NCI-H524 (cell line): ENCODE data around the gene CST2.
"Not testable (repeated sequence)": the region's sequence is repeated elsewhere in the genome, so short reads cannot be mapped to it uniquely, and the experiment has no call there.

Source experiments
- DNase-seq, 2 experiments: peaks; one replicate each; lab custom pipeline; 2025; lab: John Stamatoyannopoulos, UW

Gene CST2, protein sequence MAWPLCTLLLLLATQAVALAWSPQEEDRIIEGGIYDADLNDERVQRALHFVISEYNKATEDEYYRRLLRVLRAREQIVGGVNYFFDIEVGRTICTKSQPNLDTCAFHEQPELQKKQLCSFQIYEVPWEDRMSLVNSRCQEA

DNA sequence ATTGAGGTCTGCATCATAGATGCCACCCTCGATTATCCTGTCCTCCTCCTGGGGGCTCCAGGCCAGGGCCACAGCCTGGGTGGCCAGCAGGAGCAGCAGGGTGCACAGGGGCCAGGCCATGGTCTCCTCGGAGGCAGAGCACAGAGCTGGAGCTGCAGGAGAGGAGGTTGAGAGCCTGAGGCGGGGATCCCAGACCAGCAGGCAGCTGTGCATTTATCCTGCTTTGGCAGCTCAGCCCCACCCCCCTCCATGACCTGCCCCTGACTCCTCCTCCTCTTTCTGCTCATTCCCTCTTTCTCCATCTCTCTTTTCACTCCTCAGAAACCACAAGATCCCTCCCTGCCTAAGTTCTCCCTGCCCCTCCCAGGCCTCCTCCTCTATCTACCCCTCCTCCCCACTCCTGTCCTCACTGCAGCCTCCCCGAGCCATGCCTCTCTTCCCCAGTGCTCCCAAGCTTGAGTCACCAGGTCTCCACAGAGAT is at the start of gene CST2:
CST2 (minus strand) TSS at position 189 of the 481 bp plus-strand sequence; CDS start at position 120, 69 bp downstream.
- no peak for DNase-seq

DNA sequence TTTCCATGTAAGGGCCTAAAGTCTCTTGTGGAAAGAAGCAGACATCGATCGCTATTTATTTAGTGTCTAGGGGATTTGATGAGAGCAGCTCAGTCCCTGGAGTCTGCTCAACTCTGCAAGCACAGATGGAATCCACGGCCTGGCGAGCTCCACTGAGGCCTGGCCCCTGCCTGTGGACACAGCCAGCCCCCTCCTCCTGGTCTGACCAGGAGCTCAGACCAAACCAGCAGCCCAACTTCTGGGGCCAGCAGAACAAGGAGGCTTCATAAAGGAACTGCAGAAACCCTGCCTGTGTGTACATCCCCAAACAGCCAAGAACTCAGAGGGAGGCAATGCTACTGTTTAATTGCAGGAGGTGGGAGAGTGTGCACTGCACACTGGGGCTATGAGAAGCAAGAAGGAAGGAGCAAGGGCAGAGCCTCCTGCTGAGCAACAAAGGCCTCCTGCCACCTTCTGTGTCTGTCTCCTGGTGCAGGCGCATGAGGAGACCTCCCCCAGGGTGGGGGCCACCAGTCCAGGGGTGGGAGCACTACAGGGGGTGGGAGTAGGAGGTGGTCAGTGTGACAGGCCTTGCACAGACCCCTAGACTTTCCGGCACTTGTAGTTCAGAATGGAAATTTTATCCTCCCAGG is 49.2 kb upstream of the CST2 start:
- no peak for DNase-seq

DNA sequence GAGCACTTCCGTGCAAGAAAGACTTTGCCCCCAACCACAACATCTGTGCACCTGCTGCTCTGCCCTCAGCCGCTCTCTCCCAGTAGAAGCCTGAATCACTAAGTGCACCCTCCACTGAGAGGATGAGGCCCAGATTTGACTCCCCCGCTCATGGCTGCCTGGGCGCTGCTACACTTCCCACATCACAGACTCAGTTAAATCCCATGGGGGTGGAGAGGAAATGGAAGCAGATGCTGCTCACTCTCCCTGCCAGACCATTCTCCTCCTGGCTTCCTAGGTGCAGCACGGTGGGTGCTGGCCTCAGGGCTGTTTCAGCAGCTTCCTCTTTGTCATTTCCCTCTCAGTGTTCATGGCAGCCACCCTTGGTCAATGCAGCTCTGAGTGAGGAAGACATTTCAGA is 48.2 kb upstream of the CST2 start:
- peak; percentile 52 to 88 for DNase-seq

DNA sequence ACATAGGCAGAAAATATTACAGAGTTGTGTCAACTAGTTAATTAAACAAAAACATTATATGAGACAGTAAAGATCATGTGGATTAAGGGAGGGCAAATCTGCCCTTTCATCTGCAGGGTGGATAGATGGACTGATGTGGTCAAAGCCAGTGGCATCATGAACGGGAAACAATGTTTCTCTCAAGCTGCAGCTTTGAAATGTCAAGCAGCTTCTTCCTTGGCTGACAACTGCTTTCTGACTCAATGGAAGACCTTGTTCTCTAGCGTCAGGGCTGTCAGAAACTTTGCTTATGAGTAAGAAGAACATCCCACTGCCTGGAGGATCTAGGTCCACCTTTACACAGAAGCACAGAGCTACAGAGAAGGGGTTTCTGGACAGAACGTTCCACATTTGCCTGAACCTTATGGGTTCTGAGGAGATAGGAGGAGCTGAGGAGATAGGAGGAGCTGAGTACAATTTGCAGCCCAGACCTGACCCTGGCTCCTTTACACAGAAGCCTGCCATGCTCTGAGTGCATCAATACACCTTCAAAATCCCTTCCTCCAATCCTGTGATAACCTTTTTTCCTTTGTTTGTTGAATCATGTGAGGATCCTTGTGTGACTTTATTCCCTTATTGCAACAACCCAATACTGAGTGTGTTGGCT is 47.0 kb upstream of the CST2 start:
- DNase-seq: no peak

DNA sequence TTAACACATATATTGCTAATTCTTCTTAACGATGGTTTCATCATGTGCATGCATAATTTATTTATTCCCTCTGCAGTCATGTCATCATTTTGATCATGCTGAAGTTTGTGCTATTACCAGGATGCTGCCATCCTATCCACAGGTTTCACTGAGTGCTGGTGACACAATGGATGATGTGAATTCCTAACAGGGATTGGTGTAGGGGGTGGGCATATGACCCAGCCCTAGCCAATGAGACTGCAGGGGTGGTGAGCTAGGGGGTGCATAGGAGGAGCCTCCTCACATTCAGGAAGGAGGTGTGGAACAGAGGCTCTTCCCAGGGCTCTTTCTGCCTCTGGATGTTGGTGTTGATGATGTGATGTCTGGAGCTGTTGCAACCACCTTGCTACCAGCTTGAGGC is 45.5 kb upstream of the CST2 start:
- DNase-seq: no peak

DNA sequence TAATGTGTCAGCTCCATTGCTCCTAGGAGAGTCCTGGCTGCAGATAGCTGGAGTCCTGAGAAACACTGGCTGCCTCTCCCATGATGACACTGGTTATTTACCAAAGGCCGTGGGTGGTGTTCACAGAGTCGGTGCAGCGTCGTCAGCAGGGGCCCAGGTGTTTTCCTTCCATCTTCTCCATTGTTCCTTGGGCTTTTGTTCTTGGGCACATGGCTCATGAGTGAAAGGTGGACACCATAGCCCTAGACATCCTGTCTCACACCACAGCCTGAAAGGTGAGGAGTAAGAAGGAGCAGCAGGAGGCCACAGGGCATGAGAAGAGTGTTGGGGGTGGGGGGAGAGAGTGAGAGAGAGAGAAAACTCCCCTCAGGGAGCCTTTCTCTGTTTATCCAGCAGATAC is 43.9 kb upstream of the CST2 start:
- no peak for DNase-seq

DNA sequence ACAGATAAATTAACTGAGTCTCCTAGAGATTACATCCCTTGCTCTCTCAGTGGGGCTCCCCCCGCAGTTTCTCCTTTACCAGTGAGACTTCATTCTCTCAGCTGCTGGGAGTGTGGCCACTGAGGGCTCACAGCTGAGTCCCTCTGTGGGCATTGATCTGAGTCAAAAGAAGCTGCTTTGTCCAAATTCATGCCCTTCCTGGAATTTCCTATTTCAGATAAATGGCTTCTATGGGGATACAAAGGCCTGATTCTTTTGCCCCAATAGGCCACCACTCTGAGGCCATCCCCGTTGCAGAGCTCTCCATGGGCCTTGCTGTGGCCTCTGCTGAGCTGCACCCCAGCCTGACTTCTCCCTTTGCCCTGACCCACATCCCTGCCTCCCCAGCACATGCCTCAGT is 43.0 kb upstream of the CST2 start:
- no peak for DNase-seq

DNA sequence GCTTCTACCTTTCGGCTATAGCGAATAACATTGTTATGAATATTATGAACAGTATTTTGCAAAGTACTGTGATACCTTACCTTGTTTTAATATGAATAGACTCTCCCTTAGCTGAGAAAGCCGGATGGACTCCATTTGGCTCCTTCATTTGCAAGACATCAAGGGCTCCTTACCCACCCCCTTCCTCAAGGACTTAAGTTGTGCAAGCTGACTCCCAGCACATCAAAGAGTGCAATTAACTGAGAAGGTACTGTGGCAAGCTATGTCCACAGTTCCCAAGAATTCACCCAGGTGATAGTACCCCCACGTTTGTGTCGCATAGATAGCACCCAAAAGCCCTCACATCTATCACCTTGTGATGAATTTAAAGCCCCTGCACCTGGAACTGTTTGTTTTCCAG is 41.8 kb upstream of the CST2 start:
- no peak for DNase-seq

DNA sequence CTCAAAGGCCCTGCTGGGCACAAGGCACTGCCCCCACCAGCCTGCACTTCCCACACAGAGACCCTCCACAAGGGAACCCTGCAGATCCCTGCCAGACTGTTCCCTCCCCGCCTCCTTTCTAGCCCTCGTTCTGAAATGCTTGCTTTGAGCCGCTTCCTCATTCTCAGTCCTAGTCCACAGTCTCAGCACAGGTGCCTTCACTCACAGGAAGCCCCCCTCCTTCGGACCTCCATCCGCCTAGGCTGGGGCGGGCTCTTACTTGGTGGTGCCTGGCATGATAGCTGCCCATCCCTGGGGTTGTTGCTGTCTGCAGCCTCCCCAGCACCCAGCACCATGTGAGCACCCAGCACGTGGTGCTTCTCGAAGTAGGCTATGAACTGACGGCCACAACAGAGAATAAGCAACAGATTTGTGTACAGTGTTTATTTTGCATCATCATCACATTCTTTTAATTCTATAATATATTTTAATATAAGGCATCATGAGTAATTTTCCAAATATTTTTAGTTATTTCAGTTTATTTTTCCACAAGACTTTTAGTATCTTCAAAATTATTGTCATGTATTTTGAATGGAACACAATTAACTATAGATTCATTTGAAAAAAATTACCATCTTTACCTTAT is 40.7 kb upstream of the CST2 start:
- no peak for DNase-seq

DNA sequence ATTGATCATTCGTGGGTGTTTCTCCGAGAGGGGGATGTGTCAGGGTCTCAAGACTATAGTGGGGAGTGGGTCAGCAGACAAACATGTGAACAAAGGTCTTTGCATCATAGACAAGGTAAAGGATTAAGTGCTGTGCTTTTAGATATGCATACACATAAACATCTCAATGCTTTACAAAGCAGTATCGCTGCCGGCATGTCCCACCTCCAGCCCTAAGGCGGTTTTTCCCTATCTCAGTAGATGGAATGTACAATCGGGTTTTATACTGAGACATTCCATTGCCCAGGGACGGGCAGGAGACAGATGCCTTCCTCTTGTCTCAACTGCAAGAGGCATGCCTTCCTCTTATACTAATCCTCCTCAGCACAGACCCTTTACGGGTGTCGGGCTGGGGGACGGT is 34.2 kb upstream of the CST2 start:
- not testable (repeated sequence) for DNase-seq

DNA sequence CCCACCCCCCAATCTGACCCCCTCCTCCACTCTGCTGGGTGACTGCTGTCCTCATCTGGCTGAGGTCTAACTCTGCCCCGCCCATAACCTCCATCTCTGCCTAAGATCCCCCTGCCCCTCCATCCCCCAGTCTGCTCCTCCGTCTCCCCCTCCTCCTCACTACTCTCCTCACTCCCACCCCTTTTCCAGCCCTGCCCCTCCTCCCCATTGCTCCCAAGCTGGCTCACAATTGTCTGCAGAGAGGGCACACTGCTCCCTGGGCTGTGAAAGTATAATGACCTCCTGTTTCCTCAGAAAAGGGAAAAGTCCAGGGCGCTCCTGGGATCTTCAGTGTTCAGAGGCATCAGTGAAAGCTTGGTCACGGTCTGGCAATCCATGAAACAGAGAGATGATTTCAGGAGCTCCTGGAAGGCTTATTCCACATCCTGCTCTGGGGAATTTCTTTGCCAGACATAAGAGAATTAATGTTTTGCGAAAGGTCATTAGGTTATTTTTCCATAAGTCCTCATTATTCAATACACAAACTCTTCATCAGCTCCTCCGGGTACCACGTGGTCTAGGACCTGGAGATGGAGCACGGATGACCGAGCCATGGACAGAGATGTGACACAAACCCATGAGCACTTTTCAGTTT is 31.6 kb upstream of the CST2 start:
- DNase-seq: peak in 1 of 2 experiments; percentile 8

DNA sequence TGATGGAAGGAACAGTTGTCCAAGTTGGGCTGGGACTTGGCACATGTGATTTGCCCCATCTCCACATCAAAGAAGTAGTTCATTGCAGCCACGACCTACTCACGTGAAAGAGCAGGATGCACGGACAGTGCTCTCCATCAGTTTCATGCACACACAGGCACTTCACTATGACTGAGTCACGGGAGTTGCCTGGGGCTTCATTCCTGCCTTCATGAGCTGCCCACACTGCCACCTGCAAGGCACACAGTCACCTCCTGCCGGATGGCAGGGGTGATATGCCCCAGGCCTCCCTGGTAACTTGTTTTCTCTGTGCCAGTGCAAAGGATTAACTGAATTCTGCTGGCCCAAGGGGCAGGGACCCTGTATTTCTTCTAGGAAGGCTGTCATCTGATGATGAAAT is 30.2 kb upstream of the CST2 start:
- no peak for DNase-seq

DNA sequence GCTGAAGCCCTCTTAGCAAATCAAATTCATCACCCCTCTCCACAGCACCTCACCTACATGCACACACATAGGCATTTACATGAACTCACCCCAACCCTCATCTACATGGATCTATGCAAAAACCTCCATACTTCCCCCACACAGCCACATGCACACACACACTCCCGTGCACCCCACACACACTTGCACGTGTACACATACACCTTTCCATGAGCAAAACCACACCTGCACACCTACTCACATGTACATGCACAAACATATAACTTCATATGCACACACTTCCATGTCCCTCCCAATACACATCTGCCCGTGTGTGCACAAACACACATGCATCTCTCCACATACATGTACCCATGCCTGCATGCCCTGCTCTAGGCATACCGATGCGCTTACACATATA is 29.7 kb upstream of the CST2 start:
- DNase-seq: no peak

DNA sequence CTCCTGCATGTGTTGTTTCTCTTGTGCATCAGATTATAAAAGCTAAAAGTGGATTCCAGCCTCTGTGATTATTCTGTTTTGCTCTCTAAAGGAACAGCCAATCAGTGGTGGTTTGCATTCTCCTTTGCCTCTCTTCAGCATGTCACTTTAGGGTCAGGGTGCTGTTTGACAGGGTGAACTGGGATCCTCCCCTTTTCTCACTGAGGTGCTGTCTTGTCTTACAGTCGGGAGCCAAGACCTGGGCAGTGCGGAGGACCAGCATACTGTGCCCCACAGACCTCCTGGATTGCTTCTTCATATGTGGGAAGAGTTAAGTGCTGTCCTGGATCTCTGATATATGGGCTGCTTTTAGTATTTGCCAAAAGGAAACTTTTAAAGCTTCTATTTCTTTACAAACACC is 15.2 kb upstream of the CST2 start:
- no peak for DNase-seq

DNA sequence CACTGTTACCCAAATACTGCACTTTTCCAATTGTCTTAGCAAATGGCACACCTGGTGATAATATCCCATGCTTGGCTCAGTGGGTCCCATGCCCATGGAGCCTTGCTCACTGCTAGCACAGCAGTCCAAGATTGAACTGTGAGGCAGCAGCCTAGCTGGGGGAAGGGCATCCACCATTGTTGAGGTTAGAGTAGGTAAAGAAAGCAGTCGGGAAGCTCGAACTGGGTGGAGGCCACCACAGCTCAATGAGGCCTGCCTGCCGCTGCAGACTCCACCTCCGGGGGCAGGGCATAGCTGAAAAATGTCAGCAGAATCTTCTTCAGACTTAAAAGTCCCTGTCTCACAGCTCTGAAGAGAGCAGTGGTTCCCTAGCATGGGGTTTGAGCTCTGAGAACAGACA is 9.2 kb upstream of the CST2 start:
- DNase-seq: no peak

DNA sequence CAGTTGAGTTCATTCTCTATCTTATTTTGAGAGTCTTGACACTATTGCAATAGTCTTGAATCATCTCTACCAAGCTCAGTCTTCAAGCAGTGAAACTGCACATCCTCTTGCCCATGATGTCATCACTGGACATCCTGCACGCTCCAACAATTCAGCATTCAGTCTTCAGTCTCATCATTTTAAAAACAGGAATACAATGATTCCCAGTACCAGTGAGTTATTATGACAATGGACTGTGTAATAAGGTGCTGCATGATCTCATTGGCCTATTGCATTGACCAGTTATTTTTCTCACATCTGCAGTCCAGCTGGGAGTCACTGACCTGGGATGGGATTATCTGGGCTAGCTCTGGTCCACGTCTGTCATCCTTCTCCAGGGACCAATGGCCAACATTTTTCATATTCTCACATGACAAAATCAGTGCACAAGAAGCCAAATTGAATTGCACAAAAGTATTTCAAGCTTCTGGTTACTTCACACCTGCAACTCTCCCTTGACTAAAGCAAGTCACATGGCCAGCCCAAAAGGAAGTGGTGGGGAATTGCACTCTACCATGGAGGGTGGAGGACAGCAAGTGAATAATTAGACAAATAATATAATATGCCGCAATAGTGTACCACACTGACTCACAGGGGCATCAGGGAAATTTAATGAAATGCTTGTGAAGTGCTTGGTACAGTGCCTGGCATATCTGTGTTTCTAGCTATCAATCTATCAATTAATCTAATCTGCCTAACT is 6.4 kb upstream of the CST2 start:
- no peak for DNase-seq

DNA sequence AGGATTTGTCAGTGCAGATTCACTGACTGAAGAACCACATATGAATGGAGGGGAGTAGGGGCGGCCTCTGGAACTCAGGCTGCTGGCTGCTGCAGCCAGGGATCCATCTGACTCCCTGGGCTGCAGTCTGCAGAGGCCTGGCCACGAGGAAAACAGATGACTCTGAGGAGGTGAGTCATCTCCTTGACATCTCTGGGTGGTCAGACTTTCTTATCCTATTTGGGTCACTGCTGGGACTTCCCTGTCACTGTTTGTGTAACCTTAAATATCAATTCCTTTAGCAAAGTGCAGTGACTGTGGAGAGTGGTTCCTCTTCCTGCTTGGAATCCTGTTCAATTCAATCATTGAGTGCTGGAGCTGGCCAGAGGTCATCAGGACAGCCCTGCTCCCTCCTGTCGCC is 5.4 kb upstream of the CST2 start:
- DNase-seq: not testable (repeated sequence)

DNA sequence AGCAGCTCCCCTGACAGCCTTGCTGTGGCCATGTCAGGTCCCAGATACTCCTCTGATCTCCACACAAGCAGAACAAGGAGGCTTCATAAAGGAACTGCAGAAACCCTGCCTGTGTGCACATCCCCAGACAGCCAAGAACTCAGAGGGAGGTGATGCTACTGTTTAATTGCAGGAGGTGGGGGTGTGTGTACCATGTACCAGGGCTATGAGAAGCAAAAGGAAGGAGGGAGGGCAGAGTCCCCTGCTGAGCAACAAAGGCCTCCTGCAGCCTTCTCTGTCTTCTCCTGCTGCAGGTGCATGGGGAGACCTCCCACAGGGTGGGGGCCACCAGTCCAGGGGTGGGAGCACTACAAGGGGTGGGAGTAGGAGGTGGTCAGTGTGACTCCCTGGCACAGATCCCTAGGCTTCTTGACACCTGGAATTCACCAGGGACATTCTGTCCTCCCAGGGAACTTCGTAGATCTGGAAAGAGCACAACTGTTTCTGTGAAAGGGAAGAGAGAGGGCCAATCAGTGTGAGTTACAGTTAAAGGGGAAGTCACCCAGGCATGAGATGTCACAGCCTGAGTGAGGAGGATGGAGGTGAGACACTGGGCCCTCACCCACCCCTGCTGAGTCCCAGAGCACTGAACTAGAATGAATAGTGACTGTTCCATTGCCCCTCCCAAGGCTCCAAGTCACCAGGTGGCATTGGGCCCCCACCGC is 2.8 kb downstream of the CST2 start:
- no peak for DNase-seq

DNA sequence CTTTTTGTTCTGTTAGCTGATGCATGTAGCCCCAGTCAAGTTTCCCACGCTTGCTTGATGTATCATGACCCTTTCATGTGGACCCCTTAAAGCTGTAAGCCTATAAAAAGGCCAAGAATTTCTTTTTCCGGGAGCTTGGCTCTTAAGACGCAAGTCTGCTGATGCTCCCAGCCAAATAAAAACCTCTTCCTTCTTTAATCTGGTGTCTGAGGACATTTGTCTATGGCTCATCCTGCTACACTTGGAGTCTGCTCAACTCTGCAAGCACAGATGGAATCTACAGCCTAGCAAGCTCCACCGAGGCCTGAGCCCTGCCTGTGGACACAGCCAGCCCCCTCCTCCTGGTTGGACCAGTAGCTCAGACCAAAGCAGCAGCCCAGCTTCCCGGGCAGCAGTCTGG is 3.4 kb downstream of the CST2 start:
- DNase-seq: no peak

DNA sequence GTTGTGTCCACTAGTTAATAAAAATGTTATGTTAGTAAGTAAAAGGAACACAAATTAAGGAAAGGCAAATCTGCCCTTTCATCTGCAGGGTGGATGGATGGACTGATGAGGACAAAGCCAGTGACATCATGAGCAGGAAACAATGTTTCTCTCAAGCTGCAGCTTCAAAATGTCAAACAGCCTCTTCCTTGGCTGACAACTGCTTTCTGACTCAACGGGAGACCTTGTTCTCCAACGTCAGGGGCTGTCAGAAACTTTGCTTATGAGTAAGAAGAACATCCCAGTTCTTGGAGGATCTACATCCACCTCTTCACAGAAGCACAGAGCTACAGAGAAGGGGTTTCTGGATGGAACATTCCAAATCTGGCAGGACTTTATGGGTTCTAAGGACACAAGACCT is 6.0 kb downstream of the CST2 start:
- DNase-seq: no peak

DNA sequence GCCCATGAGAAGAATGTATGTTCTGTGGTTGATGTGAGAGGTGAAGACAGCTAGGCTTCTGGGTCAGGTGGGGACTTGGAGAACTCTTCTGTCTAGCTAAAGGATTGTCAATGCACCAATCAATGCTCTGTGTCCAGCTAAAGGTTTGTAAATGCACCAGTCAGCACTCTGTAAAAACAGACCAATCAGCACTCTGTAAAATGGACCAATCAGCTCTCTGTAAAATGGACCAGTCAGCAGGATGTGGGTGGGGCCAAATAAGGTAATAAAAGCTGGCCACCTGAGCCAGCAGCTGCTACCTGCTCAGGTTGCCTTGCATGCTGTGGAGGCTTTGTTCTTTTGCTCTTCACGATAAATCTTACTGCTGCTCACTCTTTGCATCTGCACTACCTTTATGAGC is 15.0 kb downstream of the CST2 start:
- not testable (repeated sequence) for DNase-seq
